ENCODE results near the gene CNTN2.
A peak's percentile ranks its signal among the peaks of the same experiment; 100 is the strongest.

CNTN2 gene

GRCh38 chr1:205121660-205122488 lies 78.9 kb downstream of the CNTN2 start, which contains the start of gene RBBP5:
Gene RBBP5, minus strand, starts transcription at chr1:205121978. Its CDS starts 105 bp downstream, at chr1:205121873.
- peak; percentile 84 to 89 (median 87) for DNase-seq (ENCODE audit: low read depth in 2 of 3, low spot score in 2 of 3)

- DNase-seq (ENCODE audit: low read depth in 2 of 3, low spot score in 2 of 3): no peak
These were observed 79.5 kb downstream of the CNTN2 start for GRCh38 chr1:205122489-205122882.

- DNase-seq (ENCODE audit: low read depth in 2 of 3, low spot score in 2 of 3): no peak
These were observed 81.7 kb downstream of the CNTN2 start for GRCh38 chr1:205124726-205125125.

- no peak for DNase-seq (ENCODE audit: low read depth in 2 of 3, low spot score in 2 of 3)
These were observed 84.6 kb downstream of the CNTN2 start for GRCh38 chr1:205127646-205128045.
